Measurements from ENCODE around the gene CDKN1B. TPM values are rescaled to one million over a fixed set of nuclear protein-coding genes. Genes with fewer than 3 reads are reported as not detected.

The CDKN1B gene
- total RNA-seq, 1 experiment from 2014 or later, result 33.1 TPM

- Histone ChIP-seq H3K79me2 (ENCODE audit: insufficient read depth, low read length) (peaks cover 41% of the 10 kb centered on the region), H3K36me3 (ENCODE audit: control insufficient read depth in 1 of 2, insufficient read depth in 2 of 2, low read length in 2 of 2) (peaks cover 0 to 3% of the 10 kb centered on the region in 2 experiments; a peak in 1 of 4 replicates), H3K4me2 (ENCODE audit: low read length) (no peak overlapping the region), H4K20me1 (ENCODE audit: insufficient read depth) (no peaks in the 10 kb centered on the region), H3K27ac (ENCODE audit: low read depth, low read length) (no peak overlapping the region), H3K9me3 (ENCODE audit: control insufficient read depth in 1 of 2, insufficient read depth in 1 of 2, low read depth in 1 of 2, low read length in 2 of 2) (no peaks in the 10 kb centered on the region), H3K4me1 (ENCODE audit: control insufficient read depth in 1 of 2, insufficient read depth in 2 of 2, low read length in 2 of 2) (peaks cover 9% of the 10 kb centered on the region in 2 experiments), H3K9ac (ENCODE audit: low read length) (no peak overlapping the region), H3K4me3 (replicated peaks in 1 of 2; ENCODE audit: low read depth in 1 of 2, low read length in 2 of 2) (no peak overlapping the region), H2AFZ (ENCODE audit: low read depth, low read length, poor library complexity, severe bottlenecking) (no peak overlapping the region), H3K9me2 (ENCODE audit: insufficient read depth) (no peaks in the 10 kb centered on the region), H3K27me3 (ENCODE audit: insufficient read depth, low read length) (no peaks in the 10 kb centered on the region)
- DNase-seq (ENCODE audit: low read depth, low spot score) (no peak), ATAC-seq (no peak)
- no TSS peak for BruUV-seq (replicated peaks)
- TF ChIP-seq POLR2A (IDR thresholded peaks at IDR 0.05; ENCODE audit: borderline replicate concordance, extremely low read depth, insufficient read depth, insufficient read length) (no peak), CTCF (IDR thresholded peaks at IDR 0.05 in 2 of 3, conservative IDR thresholded peaks at IDR 0.05 in 1 of 3; ENCODE audit: borderline replicate concordance in 1 of 3, insufficient read depth in 1 of 3, low read depth in 2 of 3, low read length in 2 of 3) (no peak), TCF7L2 (IDR thresholded peaks at IDR 0.05; ENCODE audit: borderline replicate concordance, extremely low read depth, insufficient read depth, insufficient read length) (no peak), ATF3 (IDR thresholded peaks at IDR 0.05) (no peak), SRF (IDR thresholded peaks at IDR 0.05; ENCODE audit: low read depth) (no peak), CBX3 (IDR thresholded peaks at IDR 0.05; ENCODE audit: low read depth) (no peak), EZH2phosphoT487 (IDR thresholded peaks at IDR 0.05; ENCODE audit: borderline replicate concordance) (no peak), REST (IDR thresholded peaks at IDR 0.05; ENCODE audit: low read depth) (no peak), ELF1 (IDR thresholded peaks at IDR 0.05; ENCODE audit: borderline replicate concordance, low read depth) (no peak), EGR1 (IDR thresholded peaks at IDR 0.05; ENCODE audit: low read depth) (no peak), ZFX (IDR thresholded peaks at IDR 0.05) (no peak), SP1 (IDR thresholded peaks at IDR 0.05; ENCODE audit: low read depth) (no peak), JUND (IDR thresholded peaks at IDR 0.05) (no peak), MAX (IDR thresholded peaks at IDR 0.05) (no peak), ZBTB33 (IDR thresholded peaks at IDR 0.05; ENCODE audit: extremely low read depth, insufficient replicate concordance, low read length) (no peak), YY1 (IDR thresholded peaks at IDR 0.05; ENCODE audit: extremely low read depth, insufficient replicate concordance, low read depth, low read length) (no peak), CEBPB (IDR thresholded peaks at IDR 0.05; ENCODE audit: low read depth) (no peak), POLR2AphosphoS5 (IDR thresholded peaks at IDR 0.05; ENCODE audit: low read depth, low read length) (no peak), RAD21 (IDR thresholded peaks at IDR 0.05; ENCODE audit: low read depth) (no peak)
- CTCF ChIA-PET, result no interaction called here
- RAD21 ChIA-PET (ENCODE audit: low non-redundant PET in 1 of 2, low total read pairs in 2 of 2, uncharacterized antibody in 2 of 2, unreplicated experiment in 2 of 2), result no interaction called here
- POLR2A ChIA-PET, result no interaction called here
- intact Hi-C loops (cut with micrococcal nuclease), result no loop called here
Measured at GRCh38 chr12:12731178-12731577, 14.0 kb downstream of the CDKN1B start.
